HepG2 (cell line): ENCODE results near the gene CSNK1G1. TPM values are rescaled to one million over a fixed set of nuclear protein-coding genes. Genes with fewer than 3 reads are reported as not detected.
A peak's percentile ranks its signal among the peaks of the same experiment; 100 is the strongest.

Source experiments
- ETV5 ChIP-seq: IDR thresholded peaks from 2 replicates; pipeline ENCODE4 v1.6.1; 2018; ENCODE audit warnings: missing biosample characterization, missing genetic modification reagents, inconsistent platforms, borderline replicate concordance
- HOXA5 ChIP-seq: sonication (generic); formaldehyde crosslinking; IDR thresholded peaks from 2 replicates; pipeline ENCODE4 v1.4.0; 2020; ENCODE audit warnings: missing genetic modification reagents
- NKX3-1 ChIP-seq: sonication (generic); formaldehyde crosslinking; IDR thresholded peaks from 2 replicates; pipeline ENCODE4 v1.5.0; 2020; ENCODE audit warnings: missing genetic modification reagents
- NR2F6 ChIP-seq, 2 experiments: IDR thresholded peaks; 2 replicates each; pipeline ENCODE4 v1.6.1; 2016; ENCODE audit warnings: antibody characterized with exemption in 1 of 2, mild to moderate bottlenecking in 1 of 2
- SRY ChIP-seq: sonication (generic); formaldehyde crosslinking; IDR thresholded peaks from 2 replicates; pipeline ENCODE4 v1.8.0; 2022; ENCODE audit warnings: mild to moderate bottlenecking, missing genetic modification reagents
- ZNF446 ChIP-seq: sonication (generic); formaldehyde crosslinking; IDR thresholded peaks from 2 replicates; pipeline ENCODE4 v1.5.0; 2020; ENCODE audit warnings: mild to moderate bottlenecking, missing genetic modification reagents
- ZNF816 ChIP-seq: sonication (generic); formaldehyde crosslinking; IDR thresholded peaks from 2 replicates; pipeline ENCODE4 v1.8.0; 2022; ENCODE audit warnings: missing genetic modification reagents, mild to moderate bottlenecking, borderline replicate concordance
- polyA plus RNA-seq, 8 experiments: library from polyadenylated mRNA; depleted of rRNA in 3 of 8; stranded (reverse) in 7 of 8; unstranded in 1 of 8; fragments of >200 nt; fragmentation: Illumina TruSeq in 4 of 8; extraction: Trizol in 4 of 8; gene quantifications; 2 replicates each; pipeline versions ENCODE4 v1.2.1 to v1.2.3, GENCODE V29; 2011 to 2016; ENCODE audit warnings: low read depth in 4 of 8, missing spikeins in 1 of 8, mixed read lengths in 1 of 8; ENCODE audit not compliant: insufficient read depth in 1 of 8
- total RNA-seq, 5 experiments: library from RNA; depleted of rRNA; stranded (reverse); fragments of >200 nt; fragmentation: Illumina TruSeq; extraction: Trizol; gene quantifications; 2 replicates each; pipeline ENCODE4 v1.2.3, GENCODE V29; 2016; ENCODE audit warnings: low read depth in 1 of 5
- TF ChIP-seq, protein P1 (sequence below): sonication (generic); formaldehyde crosslinking; IDR thresholded peaks from 2 replicates; pipeline ENCODE4 v1.5.0; 2020; ENCODE audit warnings: mild to moderate bottlenecking, missing genetic modification reagents
- TF ChIP-seq, protein P2 (sequence below): sonication (generic); formaldehyde crosslinking; IDR thresholded peaks from 2 replicates; pipeline ENCODE4 v1.4.0; 2020; ENCODE audit warnings: missing genetic modification reagents, borderline replicate concordance
- TF ChIP-seq, protein P3 (sequence below): sonication (generic); formaldehyde crosslinking; IDR thresholded peaks from 2 replicates; pipeline ENCODE4 v1.5.0; 2020; ENCODE audit warnings: missing genetic modification reagents
- TF ChIP-seq, protein P4 (sequence below): sonication (generic); formaldehyde crosslinking; IDR thresholded peaks from 2 replicates; pipeline ENCODE4 v1.4.0; 2020; ENCODE audit warnings: missing genetic modification reagents, borderline replicate concordance
- TF ChIP-seq, protein P5 (sequence below): sonication (generic); formaldehyde crosslinking; IDR thresholded peaks from 2 replicates; pipeline ENCODE4 v1.4.0; 2020; ENCODE audit warnings: low read depth, missing genetic modification reagents
- TF ChIP-seq, protein P6 (sequence below): sonication (generic); formaldehyde crosslinking; IDR thresholded peaks from 2 replicates; pipeline ENCODE4 v1.5.0; 2020; ENCODE audit warnings: missing genetic modification reagents

The CSNK1G1 gene
- total and polyA plus RNA-seq, 2 of the 13 experiments (the other 11 are each of a cell fraction or from before 2014, with no cell fraction given) = 8.5 to 12.6 TPM

DNA sequence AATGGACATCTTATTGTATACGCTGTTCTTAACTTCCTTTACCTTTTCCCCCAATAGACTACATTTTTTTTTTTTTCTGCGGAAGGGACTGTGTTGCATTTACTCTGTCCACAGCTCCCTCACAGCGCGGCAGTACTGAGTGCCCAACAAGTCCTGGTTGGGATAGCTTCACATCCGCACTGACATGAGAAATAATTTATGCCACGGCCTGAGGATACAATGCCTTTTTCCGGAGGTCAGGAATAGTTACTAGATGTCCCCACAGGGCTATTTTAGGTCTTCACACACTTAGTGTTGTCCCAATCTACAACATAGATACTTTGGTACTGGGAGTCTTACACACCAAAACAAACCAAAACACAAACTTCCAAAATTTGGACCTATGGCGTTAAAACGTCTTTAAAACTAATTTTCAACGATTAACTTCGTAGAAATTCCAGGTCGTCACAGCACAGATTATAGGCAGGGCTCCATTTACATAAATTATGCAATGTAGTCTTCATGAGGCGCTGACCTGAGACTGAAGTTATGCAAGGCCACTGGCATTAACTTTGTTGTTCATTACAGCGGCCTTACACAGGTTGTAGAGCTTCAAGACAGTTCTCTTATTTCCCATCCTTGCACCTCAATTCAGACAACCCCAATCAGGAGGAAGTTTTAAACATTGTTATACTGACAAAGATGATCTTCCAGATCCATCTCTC is 192.2 kb downstream of the CSNK1G1 start (continued):
- TF ChIP-seq NR2F6 (IDR thresholded peaks at IDR 0.05) = 0 out of 2 replicates have a peak, but pooled peaks have one; percentile 9
- TF ChIP-seq NR2F6 (CRISPR knock-in tag; IDR thresholded peaks at IDR 0.05) = no peak
- TF ChIP-seq SRY = no peak
- TF ChIP-seq, protein P1, sequence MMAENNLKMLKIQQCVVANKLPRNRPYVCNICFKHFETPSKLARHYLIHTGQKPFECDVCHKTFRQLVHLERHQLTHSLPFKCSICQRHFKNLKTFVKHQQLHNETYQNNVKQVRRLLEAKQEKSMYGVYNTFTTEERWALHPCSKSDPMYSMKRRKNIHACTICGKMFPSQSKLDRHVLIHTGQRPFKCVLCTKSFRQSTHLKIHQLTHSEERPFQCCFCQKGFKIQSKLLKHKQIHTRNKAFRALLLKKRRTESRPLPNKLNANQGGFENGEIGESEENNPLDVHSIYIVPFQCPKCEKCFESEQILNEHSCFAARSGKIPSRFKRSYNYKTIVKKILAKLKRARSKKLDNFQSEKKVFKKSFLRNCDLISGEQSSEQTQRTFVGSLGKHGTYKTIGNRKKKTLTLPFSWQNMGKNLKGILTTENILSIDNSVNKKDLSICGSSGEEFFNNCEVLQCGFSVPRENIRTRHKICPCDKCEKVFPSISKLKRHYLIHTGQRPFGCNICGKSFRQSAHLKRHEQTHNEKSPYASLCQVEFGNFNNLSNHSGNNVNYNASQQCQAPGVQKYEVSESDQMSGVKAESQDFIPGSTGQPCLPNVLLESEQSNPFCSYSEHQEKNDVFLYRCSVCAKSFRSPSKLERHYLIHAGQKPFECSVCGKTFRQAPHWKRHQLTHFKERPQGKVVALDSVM (CRISPR knock-in tag) = no peak
- no peak for TF ChIP-seq HOXA5
- TF ChIP-seq, protein P2, sequence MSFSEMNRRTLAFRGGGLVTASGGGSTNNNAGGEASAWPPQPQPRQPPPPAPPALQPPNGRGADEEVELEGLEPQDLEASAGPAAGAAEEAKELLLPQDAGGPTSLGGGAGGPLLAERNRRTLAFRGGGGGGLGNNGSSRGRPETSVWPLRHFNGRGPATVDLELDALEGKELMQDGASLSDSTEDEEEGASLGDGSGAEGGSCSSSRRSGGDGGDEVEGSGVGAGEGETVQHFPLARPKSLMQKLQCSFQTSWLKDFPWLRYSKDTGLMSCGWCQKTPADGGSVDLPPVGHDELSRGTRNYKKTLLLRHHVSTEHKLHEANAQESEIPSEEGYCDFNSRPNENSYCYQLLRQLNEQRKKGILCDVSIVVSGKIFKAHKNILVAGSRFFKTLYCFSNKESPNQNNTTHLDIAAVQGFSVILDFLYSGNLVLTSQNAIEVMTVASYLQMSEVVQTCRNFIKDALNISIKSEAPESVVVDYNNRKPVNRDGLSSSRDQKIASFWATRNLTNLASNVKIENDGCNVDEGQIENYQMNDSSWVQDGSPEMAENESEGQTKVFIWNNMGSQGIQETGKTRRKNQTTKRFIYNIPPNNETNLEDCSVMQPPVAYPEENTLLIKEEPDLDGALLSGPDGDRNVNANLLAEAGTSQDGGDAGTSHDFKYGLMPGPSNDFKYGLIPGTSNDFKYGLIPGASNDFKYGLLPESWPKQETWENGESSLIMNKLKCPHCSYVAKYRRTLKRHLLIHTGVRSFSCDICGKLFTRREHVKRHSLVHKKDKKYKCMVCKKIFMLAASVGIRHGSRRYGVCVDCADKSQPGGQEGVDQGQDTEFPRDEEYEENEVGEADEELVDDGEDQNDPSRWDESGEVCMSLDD (CRISPR knock-in tag) = no peak
- no peak for TF ChIP-seq ZNF446
- TF ChIP-seq, protein P3, sequence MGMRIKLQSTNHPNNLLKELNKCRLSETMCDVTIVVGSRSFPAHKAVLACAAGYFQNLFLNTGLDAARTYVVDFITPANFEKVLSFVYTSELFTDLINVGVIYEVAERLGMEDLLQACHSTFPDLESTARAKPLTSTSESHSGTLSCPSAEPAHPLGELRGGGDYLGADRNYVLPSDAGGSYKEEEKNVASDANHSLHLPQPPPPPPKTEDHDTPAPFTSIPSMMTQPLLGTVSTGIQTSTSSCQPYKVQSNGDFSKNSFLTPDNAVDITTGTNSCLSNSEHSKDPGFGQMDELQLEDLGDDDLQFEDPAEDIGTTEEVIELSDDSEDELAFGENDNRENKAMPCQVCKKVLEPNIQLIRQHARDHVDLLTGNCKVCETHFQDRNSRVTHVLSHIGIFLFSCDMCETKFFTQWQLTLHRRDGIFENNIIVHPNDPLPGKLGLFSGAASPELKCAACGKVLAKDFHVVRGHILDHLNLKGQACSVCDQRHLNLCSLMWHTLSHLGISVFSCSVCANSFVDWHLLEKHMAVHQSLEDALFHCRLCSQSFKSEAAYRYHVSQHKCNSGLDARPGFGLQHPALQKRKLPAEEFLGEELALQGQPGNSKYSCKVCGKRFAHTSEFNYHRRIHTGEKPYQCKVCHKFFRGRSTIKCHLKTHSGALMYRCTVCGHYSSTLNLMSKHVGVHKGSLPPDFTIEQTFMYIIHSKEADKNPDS (CRISPR knock-in tag) = no peak
- TF ChIP-seq, protein P4, sequence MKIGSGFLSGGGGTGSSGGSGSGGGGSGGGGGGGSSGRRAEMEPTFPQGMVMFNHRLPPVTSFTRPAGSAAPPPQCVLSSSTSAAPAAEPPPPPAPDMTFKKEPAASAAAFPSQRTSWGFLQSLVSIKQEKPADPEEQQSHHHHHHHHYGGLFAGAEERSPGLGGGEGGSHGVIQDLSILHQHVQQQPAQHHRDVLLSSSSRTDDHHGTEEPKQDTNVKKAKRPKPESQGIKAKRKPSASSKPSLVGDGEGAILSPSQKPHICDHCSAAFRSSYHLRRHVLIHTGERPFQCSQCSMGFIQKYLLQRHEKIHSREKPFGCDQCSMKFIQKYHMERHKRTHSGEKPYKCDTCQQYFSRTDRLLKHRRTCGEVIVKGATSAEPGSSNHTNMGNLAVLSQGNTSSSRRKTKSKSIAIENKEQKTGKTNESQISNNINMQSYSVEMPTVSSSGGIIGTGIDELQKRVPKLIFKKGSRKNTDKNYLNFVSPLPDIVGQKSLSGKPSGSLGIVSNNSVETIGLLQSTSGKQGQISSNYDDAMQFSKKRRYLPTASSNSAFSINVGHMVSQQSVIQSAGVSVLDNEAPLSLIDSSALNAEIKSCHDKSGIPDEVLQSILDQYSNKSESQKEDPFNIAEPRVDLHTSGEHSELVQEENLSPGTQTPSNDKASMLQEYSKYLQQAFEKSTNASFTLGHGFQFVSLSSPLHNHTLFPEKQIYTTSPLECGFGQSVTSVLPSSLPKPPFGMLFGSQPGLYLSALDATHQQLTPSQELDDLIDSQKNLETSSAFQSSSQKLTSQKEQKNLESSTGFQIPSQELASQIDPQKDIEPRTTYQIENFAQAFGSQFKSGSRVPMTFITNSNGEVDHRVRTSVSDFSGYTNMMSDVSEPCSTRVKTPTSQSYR (CRISPR knock-in tag) = no peak
- TF ChIP-seq ZNF816 (CRISPR knock-in tag) = no peak
- TF ChIP-seq, protein P5, sequence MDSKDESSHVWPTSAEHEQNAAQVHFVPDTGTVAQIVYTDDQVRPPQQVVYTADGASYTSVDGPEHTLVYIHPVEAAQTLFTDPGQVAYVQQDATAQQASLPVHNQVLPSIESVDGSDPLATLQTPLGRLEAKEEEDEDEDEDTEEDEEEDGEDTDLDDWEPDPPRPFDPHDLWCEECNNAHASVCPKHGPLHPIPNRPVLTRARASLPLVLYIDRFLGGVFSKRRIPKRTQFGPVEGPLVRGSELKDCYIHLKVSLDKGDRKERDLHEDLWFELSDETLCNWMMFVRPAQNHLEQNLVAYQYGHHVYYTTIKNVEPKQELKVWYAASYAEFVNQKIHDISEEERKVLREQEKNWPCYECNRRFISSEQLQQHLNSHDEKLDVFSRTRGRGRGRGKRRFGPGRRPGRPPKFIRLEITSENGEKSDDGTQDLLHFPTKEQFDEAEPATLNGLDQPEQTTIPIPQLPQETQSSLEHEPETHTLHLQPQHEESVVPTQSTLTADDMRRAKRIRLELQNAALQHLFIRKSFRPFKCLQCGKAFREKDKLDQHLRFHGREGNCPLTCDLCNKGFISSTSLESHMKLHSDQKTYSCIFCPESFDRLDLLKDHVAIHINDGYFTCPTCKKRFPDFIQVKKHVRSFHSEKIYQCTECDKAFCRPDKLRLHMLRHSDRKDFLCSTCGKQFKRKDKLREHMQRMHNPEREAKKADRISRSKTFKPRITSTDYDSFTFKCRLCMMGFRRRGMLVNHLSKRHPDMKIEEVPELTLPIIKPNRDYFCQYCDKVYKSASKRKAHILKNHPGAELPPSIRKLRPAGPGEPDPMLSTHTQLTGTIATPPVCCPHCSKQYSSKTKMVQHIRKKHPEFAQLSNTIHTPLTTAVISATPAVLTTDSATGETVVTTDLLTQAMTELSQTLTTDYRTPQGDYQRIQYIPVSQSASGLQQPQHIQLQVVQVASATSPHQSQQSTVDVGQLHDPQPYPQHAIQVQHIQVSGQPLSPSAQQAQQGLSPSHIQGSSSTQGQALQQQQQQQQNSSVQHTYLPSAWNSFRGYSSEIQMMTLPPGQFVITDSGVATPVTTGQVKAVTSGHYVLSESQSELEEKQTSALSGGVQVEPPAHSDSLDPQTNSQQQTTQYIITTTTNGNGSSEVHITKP (CRISPR knock-in tag) = peak; percentile 14; the same call in 1 of the 2 replicates
- no peak for TF ChIP-seq NKX3-1 (CRISPR knock-in tag)
- TF ChIP-seq, protein P6, sequence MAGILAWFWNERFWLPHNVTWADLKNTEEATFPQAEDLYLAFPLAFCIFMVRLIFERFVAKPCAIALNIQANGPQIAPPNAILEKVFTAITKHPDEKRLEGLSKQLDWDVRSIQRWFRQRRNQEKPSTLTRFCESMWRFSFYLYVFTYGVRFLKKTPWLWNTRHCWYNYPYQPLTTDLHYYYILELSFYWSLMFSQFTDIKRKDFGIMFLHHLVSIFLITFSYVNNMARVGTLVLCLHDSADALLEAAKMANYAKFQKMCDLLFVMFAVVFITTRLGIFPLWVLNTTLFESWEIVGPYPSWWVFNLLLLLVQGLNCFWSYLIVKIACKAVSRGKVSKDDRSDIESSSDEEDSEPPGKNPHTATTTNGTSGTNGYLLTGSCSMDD (CRISPR knock-in tag) = no peak
- no peak for TF ChIP-seq ETV5 (CRISPR knock-in tag)
